ENCODE measurements around the gene ZNF12. TPM values are rescaled to one million over a fixed set of nuclear protein-coding genes. Genes with fewer than 3 reads are reported as not detected.
"Not testable (repeated sequence)": the region's sequence is repeated elsewhere in the genome, so short reads cannot be mapped to it uniquely, and the experiment has no call there.

The ZNF12 gene
- total RNA-seq, 1 experiment from 2014 or later: 22.4 TPM

- no peaks in the 10 kb centered on the region for H3K27me3 Mint-ChIP-seq (ENCODE audit: insufficient read depth, unreplicated experiment)
- POLR2A ChIA-PET: no interaction called here
- CTCF ChIA-PET: no interaction called here
- H3K4me3 Mint-ChIP-seq (ENCODE audit: unreplicated experiment): peak overlapping the region; percentile 85
- no TSS peak for BruUV-seq (replicated peaks)
- H3K36me3 Mint-ChIP-seq (ENCODE audit: insufficient read depth, unreplicated experiment): peaks cover 45% of the 10 kb centered on the region
- H3K9me3 Mint-ChIP-seq (ENCODE audit: unreplicated experiment): no peaks in the 10 kb centered on the region
- H3K4me1 Mint-ChIP-seq (ENCODE audit: insufficient read depth, unreplicated experiment): peaks cover 10% of the 10 kb centered on the region
- H3K27ac Mint-ChIP-seq (ENCODE audit: low read depth, unreplicated experiment): peak overlapping the region; percentile 95
- intact Hi-C loops (cut with micrococcal nuclease): no loop called here
- DNase-seq (ENCODE audit: unreplicated experiment): no peak
- no peak for TF ChIP-seq CTCF (IDR thresholded peaks at IDR 0.05; ENCODE audit: unreplicated experiment)
Measured at GRCh38 chr7:6730343-6730633, 23.5 kb upstream of the ZNF12 start.

GRCh38 chr7:6729492-6730342, 23.0 kb upstream of the ZNF12 start:
- ChIA-PET CTCF (no interaction called here), POLR2A (interaction anchor here (1.0 to 1.5 kb wide), 3 partner anchors 10 to 140 kb away, joined by 3 to 9 read pairs (median 6); partner anchors contain the start of genes INTS15 and ZNF12)
- no peak for TF ChIP-seq CTCF (IDR thresholded peaks at IDR 0.05; ENCODE audit: unreplicated experiment)
- peak; percentile 83 for DNase-seq (ENCODE audit: unreplicated experiment)
- TSS peak; percentile 34 for BruUV-seq (replicated peaks)
- no peaks in the 10 kb centered on the region for H3K9me3 Mint-ChIP-seq (ENCODE audit: unreplicated experiment)
- peak overlapping the region; percentile 85 for H3K4me3 Mint-ChIP-seq (ENCODE audit: unreplicated experiment)
- peaks cover 39% of the 10 kb centered on the region for H3K36me3 Mint-ChIP-seq (ENCODE audit: insufficient read depth, unreplicated experiment)
- no peaks in the 10 kb centered on the region for H3K27me3 Mint-ChIP-seq (ENCODE audit: insufficient read depth, unreplicated experiment)
- H3K4me1 Mint-ChIP-seq (ENCODE audit: insufficient read depth, unreplicated experiment): peaks cover 10% of the 10 kb centered on the region
- intact Hi-C loops (cut with micrococcal nuclease): loop anchor here (2.0 kb wide), 1 partner anchor 23 kb away; the partner anchor contains the start of gene ZNF12
- peak overlapping the region; percentile 95 for H3K27ac Mint-ChIP-seq (ENCODE audit: low read depth, unreplicated experiment)

GRCh38 chr7:6728893-6729491, 22.2 kb upstream of the ZNF12 start:
- DNase-seq (ENCODE audit: unreplicated experiment); H3K27me3 Mint-ChIP-seq (ENCODE audit: insufficient read depth, unreplicated experiment); H3K9me3 Mint-ChIP-seq (ENCODE audit: unreplicated experiment): not testable (repeated sequence)
- Mint-ChIP-seq H3K36me3 (ENCODE audit: insufficient read depth, unreplicated experiment) (peaks cover 32% of the 10 kb centered on the region), H3K4me3 (ENCODE audit: unreplicated experiment) (peak overlapping the region; percentile 85), H3K27ac (ENCODE audit: low read depth, unreplicated experiment) (peak overlapping the region; percentile 95), H3K4me1 (ENCODE audit: insufficient read depth, unreplicated experiment) (peaks cover 10% of the 10 kb centered on the region)
- POLR2A ChIA-PET: interaction anchor here (1.0 to 1.5 kb wide), 3 partner anchors 9 to 139 kb away, joined by 3 to 9 read pairs (median 6); partner anchors contain the start of genes INTS15 and ZNF12
- TSS peak; percentile 91 for BruUV-seq (replicated peaks)
- CTCF ChIA-PET: interaction anchor here (0.6 kb wide), 1 partner anchor 789 kb away, joined by 3 read pairs; no protein-coding TSS in a partner anchor
- intact Hi-C loops (cut with micrococcal nuclease): loop anchor here (2.0 kb wide), 1 partner anchor 22 kb away; the partner anchor contains the start of gene ZNF12

GRCh38 chr7:6727663-6728062, 20.9 kb upstream of the ZNF12 start:
- POLR2A ChIA-PET: interaction anchor here (0.6 kb wide), 1 partner anchor 952 kb away, joined by 3 read pairs; no protein-coding TSS in a partner anchor
- no peak overlapping the region for H3K4me3 Mint-ChIP-seq (ENCODE audit: unreplicated experiment)
- no peak for DNase-seq (ENCODE audit: unreplicated experiment)
- H3K27me3 Mint-ChIP-seq (ENCODE audit: insufficient read depth, unreplicated experiment): no peaks in the 10 kb centered on the region
- intact Hi-C loops (cut with micrococcal nuclease): loop anchor here (2.0 kb wide), 1 partner anchor 21 kb away; the partner anchor contains the start of gene ZNF12
- CTCF ChIA-PET: interaction anchor here (0.6 kb wide), 1 partner anchor 710 kb away, joined by 3 read pairs; no protein-coding TSS in a partner anchor
- no peak overlapping the region for H3K27ac Mint-ChIP-seq (ENCODE audit: low read depth, unreplicated experiment)
- BruUV-seq (replicated peaks): no TSS peak
- TF ChIP-seq CTCF (IDR thresholded peaks at IDR 0.05; ENCODE audit: unreplicated experiment): no peak
- H3K4me1 Mint-ChIP-seq (ENCODE audit: insufficient read depth, unreplicated experiment): peaks cover 10% of the 10 kb centered on the region
- no peaks in the 10 kb centered on the region for H3K9me3 Mint-ChIP-seq (ENCODE audit: unreplicated experiment)
- H3K36me3 Mint-ChIP-seq (ENCODE audit: insufficient read depth, unreplicated experiment): peaks cover 18% of the 10 kb centered on the region

- H3K27me3 Mint-ChIP-seq (ENCODE audit: insufficient read depth, unreplicated experiment); CTCF ChIA-PET; H3K36me3 Mint-ChIP-seq (ENCODE audit: insufficient read depth, unreplicated experiment); H3K4me3 Mint-ChIP-seq (ENCODE audit: unreplicated experiment); BruUV-seq (replicated peaks); H3K9me3 Mint-ChIP-seq (ENCODE audit: unreplicated experiment); H3K27ac Mint-ChIP-seq (ENCODE audit: low read depth, unreplicated experiment); H3K4me1 Mint-ChIP-seq (ENCODE audit: insufficient read depth, unreplicated experiment); intact Hi-C loops (cut with micrococcal nuclease): not testable (repeated sequence)
- POLR2A ChIA-PET: interaction anchor here (1.2 to 1.8 kb wide), 3 partner anchors 9 to 44 kb away, joined by 3 to 4 read pairs (median 3); no protein-coding TSS in a partner anchor
- DNase-seq (ENCODE audit: unreplicated experiment): peak; percentile 38
Measured at GRCh38 chr7:6726341-6726740, 19.6 kb upstream of the ZNF12 start.
